HG02970 (cell line): ENCODE results near the gene SCGB1A1.
"Not testable (repeated sequence)": the region's sequence is repeated elsewhere in the genome, so short reads cannot be mapped to it uniquely, and the experiment has no call there.

Experiments
- ATAC-seq: cut with Tn5 transposase; IDR thresholded peaks from one replicate; pipeline ENCODE4 v1.9.1; 2021; ENCODE audit warnings: mild to moderate bottlenecking, moderate library complexity, moderate number of reproducible peaks; ENCODE audit not compliant: unreplicated experiment, low FRiP score

SCGB1A1 gene

GRCh38 chr11:62418733-62419132 is at the start of gene SCGB1A1:
TSS of gene SCGB1A1 (plus strand) at chr11:62419033. CDS start at chr11:62419096, 63 bp downstream.
- ATAC-seq = no peak

GRCh38 chr11:62370743-62371440 is 47.9 kb upstream of the SCGB1A1 start:
- no peak for ATAC-seq

GRCh38 chr11:62372871-62373270 is 46.0 kb upstream of the SCGB1A1 start:
- ATAC-seq = no peak

- no peak for ATAC-seq
Observed at GRCh38 chr11:62373464-62374119, 45.2 kb upstream of the SCGB1A1 start.

GRCh38 chr11:62374801-62375200 is 44.0 kb upstream of the SCGB1A1 start:
- ATAC-seq = no peak

- not testable (repeated sequence) for ATAC-seq
Observed at GRCh38 chr11:62378459-62379063, 40.3 kb upstream of the SCGB1A1 start.

- not testable (repeated sequence) for ATAC-seq
Observed at GRCh38 chr11:62379586-62379985, 39.2 kb upstream of the SCGB1A1 start.

- ATAC-seq = not testable (repeated sequence)
Observed at GRCh38 chr11:62380821-62381245, 38.0 kb upstream of the SCGB1A1 start.

GRCh38 chr11:62383822-62384221 is 35.0 kb upstream of the SCGB1A1 start:
- no peak for ATAC-seq

- not testable (repeated sequence) for ATAC-seq
Observed at GRCh38 chr11:62386083-62386482, 32.8 kb upstream of the SCGB1A1 start.

- ATAC-seq = no peak
Observed at GRCh38 chr11:62387381-62387780, 31.5 kb upstream of the SCGB1A1 start.

- ATAC-seq = no peak
Observed at GRCh38 chr11:62388999-62389398, 29.8 kb upstream of the SCGB1A1 start.

GRCh38 chr11:62390237-62390636 is 28.6 kb upstream of the SCGB1A1 start:
- no peak for ATAC-seq

GRCh38 chr11:62390722-62391121 is 28.1 kb upstream of the SCGB1A1 start:
- ATAC-seq = no peak

- ATAC-seq = no peak
Observed at GRCh38 chr11:62391642-62392425, 27.0 kb upstream of the SCGB1A1 start.

GRCh38 chr11:62392506-62392905 is 26.3 kb upstream of the SCGB1A1 start:
- no peak for ATAC-seq

GRCh38 chr11:62393061-62393611 is 25.7 kb upstream of the SCGB1A1 start:
- ATAC-seq = no peak

GRCh38 chr11:62393735-62394134 is 25.1 kb upstream of the SCGB1A1 start:
- ATAC-seq = no peak

GRCh38 chr11:62394825-62395538 is 23.9 kb upstream of the SCGB1A1 start:
- no peak for ATAC-seq
